ENCODE measurements around the gene YY1AP1. TPM values are rescaled to one million over a fixed set of nuclear protein-coding genes. Genes with fewer than 3 reads are reported as not detected.

Gene YY1AP1
- total RNA-seq, 1 experiment from 2014 or later: 37.6 TPM

DNA sequence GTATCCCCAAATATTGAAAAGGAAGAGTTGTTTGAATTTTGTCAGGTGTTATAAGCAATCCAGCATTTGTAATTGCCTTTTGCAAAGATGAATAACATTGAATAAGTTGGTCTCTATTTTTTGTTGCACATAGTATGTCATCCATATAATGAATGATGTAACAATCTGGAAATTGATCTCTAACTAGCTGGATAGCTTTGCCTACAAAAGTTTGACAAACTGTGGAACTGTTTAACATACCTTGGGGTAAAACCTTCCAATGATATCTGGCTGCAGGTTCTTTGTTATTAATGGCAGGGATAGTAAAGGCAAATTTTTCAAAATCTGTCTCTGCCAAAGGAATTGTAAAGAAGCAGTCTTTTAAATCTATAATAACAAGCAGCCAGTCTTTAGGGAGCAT is 8.0 kb upstream of the YY1AP1 start:
- Histone ChIP-seq H3K9ac (ENCODE audit: low read length) (no peak overlapping the region), H3K9me2 (replicated peaks; ENCODE audit: low read length) (no peaks in the 10 kb centered on the region), H2AFZ (ENCODE audit: low read length) (no peak overlapping the region), H3K36me3 (ENCODE audit: low read depth, low read length) (peaks cover 51% of the 10 kb centered on the region), H3K9me3 (ENCODE audit: low read length) (no peaks in the 10 kb centered on the region), H3K4me3 (ENCODE audit: low read length) (no peak overlapping the region), H3K27me3 (ENCODE audit: low read length) (no peaks in the 10 kb centered on the region), H3K4me1 (ENCODE audit: insufficient read depth, low read length) (peaks cover 10% of the 10 kb centered on the region; the same call in 1 of the 2 replicates), H3K79me2 (ENCODE audit: low read length) (peaks cover 89% of the 10 kb centered on the region), H3F3A (ENCODE audit: low read length, unreplicated experiment) (no peaks in the 10 kb centered on the region), H3K27ac (ENCODE audit: low read length) (no peak overlapping the region), H4K20me1 (ENCODE audit: low read length) (peaks cover 34% of the 10 kb centered on the region), H3K4me2 (ENCODE audit: low read length) (no peak overlapping the region)
- BruUV-seq (replicated peaks): no TSS peak
- DNase-seq (no peak), ATAC-seq (no peak)
- POLR2A ChIA-PET (ENCODE audit: unreplicated experiment): no interaction called here
- intact Hi-C loops (cut with micrococcal nuclease): no loop called here
- TF ChIP-seq, protein P1, sequence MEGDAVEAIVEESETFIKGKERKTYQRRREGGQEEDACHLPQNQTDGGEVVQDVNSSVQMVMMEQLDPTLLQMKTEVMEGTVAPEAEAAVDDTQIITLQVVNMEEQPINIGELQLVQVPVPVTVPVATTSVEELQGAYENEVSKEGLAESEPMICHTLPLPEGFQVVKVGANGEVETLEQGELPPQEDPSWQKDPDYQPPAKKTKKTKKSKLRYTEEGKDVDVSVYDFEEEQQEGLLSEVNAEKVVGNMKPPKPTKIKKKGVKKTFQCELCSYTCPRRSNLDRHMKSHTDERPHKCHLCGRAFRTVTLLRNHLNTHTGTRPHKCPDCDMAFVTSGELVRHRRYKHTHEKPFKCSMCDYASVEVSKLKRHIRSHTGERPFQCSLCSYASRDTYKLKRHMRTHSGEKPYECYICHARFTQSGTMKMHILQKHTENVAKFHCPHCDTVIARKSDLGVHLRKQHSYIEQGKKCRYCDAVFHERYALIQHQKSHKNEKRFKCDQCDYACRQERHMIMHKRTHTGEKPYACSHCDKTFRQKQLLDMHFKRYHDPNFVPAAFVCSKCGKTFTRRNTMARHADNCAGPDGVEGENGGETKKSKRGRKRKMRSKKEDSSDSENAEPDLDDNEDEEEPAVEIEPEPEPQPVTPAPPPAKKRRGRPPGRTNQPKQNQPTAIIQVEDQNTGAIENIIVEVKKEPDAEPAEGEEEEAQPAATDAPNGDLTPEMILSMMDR (conservative IDR thresholded peaks at IDR 0.05; ENCODE audit: low read depth, low read length): no peak
- TF ChIP-seq EZH2 (IDR thresholded peaks at IDR 0.05; ENCODE audit: low read length, unreplicated experiment) (no peak), EZH2phosphoT487 (IDR thresholded peaks at IDR 0.05; ENCODE audit: borderline replicate concordance, low read length) (no peak)
- CTCF ChIA-PET: no interaction called here

DNA sequence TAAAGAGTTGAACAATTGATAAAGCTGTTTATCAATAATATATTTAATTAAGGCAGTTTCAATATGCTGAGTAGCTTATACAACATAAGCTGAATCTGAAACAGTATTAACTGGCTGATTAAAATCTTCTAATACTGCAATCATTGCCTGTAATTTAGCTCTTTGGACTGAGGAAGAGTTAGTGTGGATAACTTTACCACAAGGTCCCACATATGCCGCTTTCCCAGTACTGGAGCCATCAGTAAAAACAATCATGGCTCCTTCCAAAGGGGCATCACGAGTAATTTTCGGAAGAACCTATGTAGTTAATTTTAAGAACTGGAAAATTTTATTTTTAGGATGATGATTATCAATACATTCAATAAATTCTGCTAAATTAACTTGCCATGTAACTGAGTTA is 7.0 kb upstream of the YY1AP1 start:
- no peak for DNase-seq
- ChIA-PET POLR2A (ENCODE audit: unreplicated experiment) (no interaction called here), CTCF (no interaction called here)
- no TSS peak for BruUV-seq (replicated peaks)
- Histone ChIP-seq H3K4me3 (ENCODE audit: low read length) (no peak overlapping the region), H3K79me2 (ENCODE audit: low read length) (peaks cover 98% of the 10 kb centered on the region), H3K27ac (ENCODE audit: low read length) (no peak overlapping the region), H4K20me1 (ENCODE audit: low read length) (peaks cover 40% of the 10 kb centered on the region), H3K9ac (ENCODE audit: low read length) (no peak overlapping the region), H3K27me3 (ENCODE audit: low read length) (no peaks in the 10 kb centered on the region), H3K36me3 (ENCODE audit: low read depth, low read length) (peaks cover 57% of the 10 kb centered on the region), H3K4me2 (ENCODE audit: low read length) (no peak overlapping the region), H3K4me1 (ENCODE audit: insufficient read depth, low read length) (peaks cover 12% of the 10 kb centered on the region), H2AFZ (ENCODE audit: low read length) (no peak overlapping the region), H3K9me2 (replicated peaks; ENCODE audit: low read length) (no peaks in the 10 kb centered on the region), H3F3A (ENCODE audit: low read length, unreplicated experiment) (no peaks in the 10 kb centered on the region), H3K9me3 (ENCODE audit: low read length) (no peaks in the 10 kb centered on the region)
- no peak for ATAC-seq
- intact Hi-C loops (cut with micrococcal nuclease): no loop called here
- TF ChIP-seq, protein P1 (conservative IDR thresholded peaks at IDR 0.05; ENCODE audit: low read depth, low read length): no peak
- TF ChIP-seq EZH2phosphoT487 (IDR thresholded peaks at IDR 0.05; ENCODE audit: borderline replicate concordance, low read length): no peak
- no peak for TF ChIP-seq EZH2 (IDR thresholded peaks at IDR 0.05; ENCODE audit: low read length, unreplicated experiment)

DNA sequence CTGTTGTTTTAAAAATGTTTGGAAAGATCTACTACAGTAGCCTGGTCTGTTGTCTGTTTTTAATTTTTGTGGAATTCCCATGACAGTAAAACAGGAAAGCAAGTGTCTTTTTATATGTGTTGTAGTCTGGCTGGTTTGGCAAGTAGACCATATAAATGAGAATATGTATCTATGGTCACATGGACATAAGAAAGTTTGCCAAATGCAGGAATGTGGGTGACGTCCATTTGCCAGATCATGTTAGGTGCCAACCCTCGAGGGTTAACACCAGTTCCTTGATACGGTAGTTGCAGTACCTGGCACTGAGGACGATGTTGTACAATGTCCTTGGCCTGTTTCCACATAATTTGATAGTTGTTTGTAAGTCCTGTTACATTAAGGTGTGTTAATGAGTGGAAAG is 6.5 kb upstream of the YY1AP1 start:
- Histone ChIP-seq H3K27me3 (ENCODE audit: low read length) (no peaks in the 10 kb centered on the region), H3K4me1 (ENCODE audit: insufficient read depth, low read length) (peaks cover 18% of the 10 kb centered on the region), H3K4me3 (ENCODE audit: low read length) (no peak overlapping the region), H3K9ac (ENCODE audit: low read length) (no peak overlapping the region), H3K9me2 (replicated peaks; ENCODE audit: low read length) (no peaks in the 10 kb centered on the region), H3K79me2 (ENCODE audit: low read length) (peaks cover 100% of the 10 kb centered on the region), H2AFZ (ENCODE audit: low read length) (no peak overlapping the region), H3K36me3 (ENCODE audit: low read depth, low read length) (peaks cover 57% of the 10 kb centered on the region), H3K9me3 (ENCODE audit: low read length) (no peaks in the 10 kb centered on the region), H3F3A (ENCODE audit: low read length, unreplicated experiment) (no peaks in the 10 kb centered on the region), H4K20me1 (ENCODE audit: low read length) (peaks cover 45% of the 10 kb centered on the region), H3K4me2 (ENCODE audit: low read length) (no peak overlapping the region), H3K27ac (ENCODE audit: low read length) (no peak overlapping the region)
- BruUV-seq (replicated peaks): no TSS peak
- intact Hi-C loops (cut with micrococcal nuclease): no loop called here
- TF ChIP-seq EZH2 (IDR thresholded peaks at IDR 0.05; ENCODE audit: low read length, unreplicated experiment) (no peak), EZH2phosphoT487 (IDR thresholded peaks at IDR 0.05; ENCODE audit: borderline replicate concordance, low read length) (no peak)
- TF ChIP-seq, protein P1 (conservative IDR thresholded peaks at IDR 0.05; ENCODE audit: low read depth, low read length): no peak
- ATAC-seq (no peak), DNase-seq (peak; percentile 48)
- POLR2A ChIA-PET (ENCODE audit: unreplicated experiment): no interaction called here
- CTCF ChIA-PET: no interaction called here

All from PC-3 (cell line).